Measurements from ENCODE around the gene C1orf35.
"Not testable (repeated sequence)": the region's sequence is repeated elsewhere in the genome, so short reads cannot be mapped to it uniquely, and the experiment has no call there.

Gene C1orf35

DNA sequence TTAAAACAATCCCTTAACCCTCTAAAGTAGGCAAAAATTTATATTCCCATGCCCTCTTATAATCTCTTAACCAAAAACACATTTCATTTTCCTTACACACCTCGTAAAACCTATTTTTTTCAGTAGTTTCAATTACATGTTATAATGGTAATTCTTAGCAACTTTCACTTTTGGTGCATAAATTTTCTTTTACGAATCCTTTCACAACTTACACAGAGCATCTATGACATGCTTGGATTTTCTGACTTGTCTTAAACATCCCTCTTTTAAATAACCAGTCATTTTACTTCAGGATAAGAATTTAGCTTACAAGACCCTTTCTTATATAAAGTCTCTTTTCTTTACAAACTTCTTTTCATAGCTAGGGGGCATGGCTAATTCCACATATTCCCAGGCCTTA is 14.9 kb upstream of the C1orf35 start:
- DNase-seq (ENCODE audit: low read depth) = no peak
- no peak overlapping the region for H3K4me3 ChIP-seq (ENCODE audit: control insufficient read depth, low read depth, low read length)

DNA sequence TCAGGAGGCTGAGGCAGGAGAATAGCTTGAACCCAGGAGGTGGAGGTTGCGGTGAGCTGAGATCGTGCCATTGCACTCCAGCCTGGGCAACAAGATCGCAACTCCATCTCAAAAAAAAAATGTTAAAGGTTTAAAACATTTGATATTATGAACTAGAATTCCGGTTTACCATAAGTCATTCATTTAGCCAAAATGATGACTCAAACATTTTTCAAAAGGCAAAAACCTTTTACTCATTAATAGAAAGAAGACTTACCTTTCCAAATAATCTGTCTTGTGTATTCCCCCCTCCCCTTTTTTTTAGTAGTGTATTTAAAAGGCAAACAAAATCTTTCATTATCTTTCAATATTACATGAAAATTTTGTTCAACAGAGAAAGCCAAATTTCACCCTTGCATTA is 14.2 kb upstream of the C1orf35 start:
- no peak overlapping the region for H3K4me3 ChIP-seq (ENCODE audit: control insufficient read depth, low read depth, low read length)
- DNase-seq (ENCODE audit: low read depth) = no peak
- TF ChIP-seq, protein P1, sequence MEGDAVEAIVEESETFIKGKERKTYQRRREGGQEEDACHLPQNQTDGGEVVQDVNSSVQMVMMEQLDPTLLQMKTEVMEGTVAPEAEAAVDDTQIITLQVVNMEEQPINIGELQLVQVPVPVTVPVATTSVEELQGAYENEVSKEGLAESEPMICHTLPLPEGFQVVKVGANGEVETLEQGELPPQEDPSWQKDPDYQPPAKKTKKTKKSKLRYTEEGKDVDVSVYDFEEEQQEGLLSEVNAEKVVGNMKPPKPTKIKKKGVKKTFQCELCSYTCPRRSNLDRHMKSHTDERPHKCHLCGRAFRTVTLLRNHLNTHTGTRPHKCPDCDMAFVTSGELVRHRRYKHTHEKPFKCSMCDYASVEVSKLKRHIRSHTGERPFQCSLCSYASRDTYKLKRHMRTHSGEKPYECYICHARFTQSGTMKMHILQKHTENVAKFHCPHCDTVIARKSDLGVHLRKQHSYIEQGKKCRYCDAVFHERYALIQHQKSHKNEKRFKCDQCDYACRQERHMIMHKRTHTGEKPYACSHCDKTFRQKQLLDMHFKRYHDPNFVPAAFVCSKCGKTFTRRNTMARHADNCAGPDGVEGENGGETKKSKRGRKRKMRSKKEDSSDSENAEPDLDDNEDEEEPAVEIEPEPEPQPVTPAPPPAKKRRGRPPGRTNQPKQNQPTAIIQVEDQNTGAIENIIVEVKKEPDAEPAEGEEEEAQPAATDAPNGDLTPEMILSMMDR (IDR thresholded peaks at IDR 0.05; ENCODE audit: control insufficient read depth, insufficient read depth, low read depth, low read length, missing control alignments) = no peak

More for the DNA sequence above, 14.9 kb upstream of the C1orf35 start:
- TF ChIP-seq, protein P1 (IDR thresholded peaks at IDR 0.05; ENCODE audit: control insufficient read depth, insufficient read depth, low read depth, low read length, missing control alignments) = no peak

DNA sequence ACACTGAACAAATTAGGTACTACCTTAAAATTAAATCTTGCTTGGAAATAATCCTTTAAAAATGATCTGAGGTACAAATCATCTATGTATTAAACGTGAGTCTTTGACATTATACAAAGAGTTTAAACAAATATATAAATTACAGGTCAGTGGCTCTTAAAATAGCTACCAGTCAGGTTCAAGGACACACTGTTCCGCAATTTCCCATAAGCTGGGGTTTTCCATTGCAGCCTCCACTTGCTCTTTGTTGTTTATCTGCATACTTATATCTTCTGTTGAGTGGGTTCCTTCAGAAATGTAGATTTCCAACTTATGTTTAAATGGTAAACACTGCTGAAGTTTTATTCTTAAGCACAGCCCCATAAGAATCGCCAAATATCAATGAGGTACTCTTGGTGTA is 11.7 kb upstream of the C1orf35 start:
- H3K4me3 ChIP-seq (ENCODE audit: control insufficient read depth, low read depth, low read length) = no peak overlapping the region
- no peak for DNase-seq (ENCODE audit: low read depth)
- TF ChIP-seq, protein P1 (IDR thresholded peaks at IDR 0.05; ENCODE audit: control insufficient read depth, insufficient read depth, low read depth, low read length, missing control alignments) = no peak

DNA sequence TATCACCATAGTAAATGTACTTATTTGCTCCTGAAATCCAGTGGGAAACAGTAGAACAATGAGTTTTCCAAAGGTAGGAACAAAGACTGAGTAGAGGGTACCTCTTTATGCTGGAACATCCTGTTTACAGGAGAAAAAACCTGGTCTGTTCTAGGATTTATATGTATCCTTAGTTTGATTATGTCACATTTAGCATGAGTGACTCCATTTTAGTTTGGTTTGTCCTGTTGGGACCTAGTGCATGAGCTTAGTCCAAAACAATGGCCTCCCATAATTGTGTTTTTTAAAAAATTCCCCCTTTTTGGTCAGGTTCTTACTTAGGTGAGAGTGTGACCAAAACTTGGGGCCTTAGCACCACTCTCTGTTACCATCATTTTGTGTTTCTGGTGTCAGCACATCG is 9.5 kb upstream of the C1orf35 start:
- TF ChIP-seq, protein P1 (IDR thresholded peaks at IDR 0.05; ENCODE audit: control insufficient read depth, insufficient read depth, low read depth, low read length, missing control alignments) = no peak
- DNase-seq (ENCODE audit: low read depth) = no peak
- no peak overlapping the region for H3K4me3 ChIP-seq (ENCODE audit: control insufficient read depth, low read depth, low read length)

DNA sequence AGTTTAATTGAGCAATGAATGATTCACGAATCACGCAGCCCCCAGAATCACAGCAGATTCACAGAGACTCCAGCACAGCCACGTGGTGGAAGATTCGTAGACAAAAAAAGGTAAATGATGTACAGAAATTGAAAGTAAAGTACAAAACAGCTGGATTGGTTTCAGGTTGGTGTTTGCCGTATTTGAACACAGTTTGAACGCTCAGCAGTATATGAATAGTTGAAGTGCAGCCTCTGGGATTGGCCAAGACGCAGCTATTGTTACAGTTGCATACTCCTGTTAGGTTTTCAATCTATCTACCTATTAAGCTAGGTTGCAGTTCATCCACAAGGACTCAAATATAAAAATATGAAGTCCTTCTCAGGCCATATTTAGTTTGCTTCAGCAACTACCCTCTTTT is 9.0 kb upstream of the C1orf35 start:
- no peak for DNase-seq (ENCODE audit: low read depth)
- TF ChIP-seq, protein P1 (IDR thresholded peaks at IDR 0.05; ENCODE audit: control insufficient read depth, insufficient read depth, low read depth, low read length, missing control alignments) = no peak
- H3K4me3 ChIP-seq (ENCODE audit: control insufficient read depth, low read depth, low read length) = no peak overlapping the region

DNA sequence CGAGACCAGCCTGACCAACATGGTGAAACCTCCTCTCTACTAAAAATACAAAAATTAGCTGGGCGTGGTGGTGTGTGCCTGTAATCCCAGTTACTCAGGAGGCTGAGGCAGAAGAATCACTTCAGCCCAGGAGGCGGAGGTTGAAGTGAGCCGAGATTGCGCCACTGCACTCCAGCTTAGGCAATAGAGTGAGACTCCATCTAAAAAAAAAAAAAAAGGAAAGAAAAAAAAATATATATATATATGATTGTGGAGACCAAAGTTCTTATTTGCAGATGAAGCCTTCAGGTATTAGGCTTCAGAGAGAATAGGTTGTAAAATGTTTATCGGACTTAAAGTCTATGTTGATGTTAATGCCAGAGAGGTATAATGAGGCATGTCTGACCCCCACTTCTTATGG is 8.2 kb upstream of the C1orf35 start:
- DNase-seq (ENCODE audit: low read depth); H3K4me3 ChIP-seq (ENCODE audit: control insufficient read depth, low read depth, low read length): not testable (repeated sequence)

DNA sequence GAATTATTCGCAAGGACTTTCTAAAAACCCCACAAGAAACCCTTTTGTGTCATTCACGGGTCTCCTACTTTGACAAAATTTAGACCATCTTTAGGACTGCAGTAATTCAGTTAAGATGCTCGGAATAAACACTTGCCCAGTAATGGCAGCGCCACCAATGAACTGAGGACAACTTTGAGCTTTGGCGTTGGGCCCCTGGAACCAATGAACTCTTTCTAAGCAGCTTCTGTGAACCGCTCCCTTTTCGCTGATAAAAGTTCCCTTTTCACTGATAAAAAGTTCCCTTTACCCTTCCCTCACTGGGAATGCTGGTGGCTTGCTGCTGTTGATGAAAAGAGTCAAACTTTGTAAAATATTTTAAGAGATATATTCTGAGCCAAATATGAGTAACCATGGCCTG is 7.4 kb upstream of the C1orf35 start:
- TF ChIP-seq, protein P1 (IDR thresholded peaks at IDR 0.05; ENCODE audit: control insufficient read depth, insufficient read depth, low read depth, low read length, missing control alignments) = no peak
- H3K4me3 ChIP-seq (ENCODE audit: control insufficient read depth, low read depth, low read length) = no peak overlapping the region
- DNase-seq (ENCODE audit: low read depth) = no peak
